GM12878 (cell line): ENCODE data around the gene AMBN. TPM values are rescaled to one million over a fixed set of nuclear protein-coding genes. Genes with fewer than 3 reads are reported as not detected.

Source experiments
- ATAC-seq: fragments of 200-7000 bp; cut with Tn5 transposase; 3 replicates; pipeline ENCODE4 v1.9.1; 2020; ENCODE audit warnings: mild to moderate bottlenecking, moderate library complexity
- BruUV-seq: library from RNA; stranded (reverse); fragments of 400-500 nt; replicated peaks from 2 replicates; lab custom pipeline; 2021; lab: Mats Ljungman, UMichigan
- CTCF ChIA-PET: fragments of 300-600 bp; sonication (Branson Sonifier 250); formaldehyde crosslinking; extraction: SDS; loops from one replicate; lab custom pipeline; 2021; ENCODE audit warnings: inconsistent platforms; lab: Yijun Ruan, JAX
- POLR2A ChIA-PET: fragments of 350-600 bp; formaldehyde crosslinking; extraction: SDS; loops from one replicate; lab custom pipeline; 2021; ENCODE audit warnings: inconsistent platforms; lab: Charles Lee
- RAD21 ChIA-PET: fragments of 300-600 bp; sonication (Branson Sonifier 250); formaldehyde crosslinking; loops from one replicate; lab custom pipeline; 2023; ENCODE audit warnings: antibody characterized with exemption; ENCODE audit not compliant: unreplicated experiment; lab: Charles Lee
- SMC1A ChIA-PET: fragments of 300-600 bp; sonication (Branson Sonifier 250); formaldehyde crosslinking; loops from one replicate; lab custom pipeline; 2023; ENCODE audit not compliant: unreplicated experiment, uncharacterized antibody; lab: Charles Lee
- DNase-seq: peaks from one replicate; pipeline ENCODE4 v3.0.0-alpha.2; 2011; ENCODE audit warnings: low read depth, low spot score
- FAIRE-seq: peaks from 3 replicates; lab custom pipeline; 2011; peaks lifted over from hg19 to GRCh38; lab: Jason Lieb, UNC
- H2AFZ ChIP-seq: 2 replicates; pipeline ENCODE4 v1.6.0; 2011; ENCODE audit warnings: low read depth, low read length, control low read depth; ENCODE audit not compliant: control insufficient read depth
- H3K27ac ChIP-seq: 2 replicates; pipeline ENCODE4 v1.5.1; 2011; ENCODE audit warnings: control low read depth; ENCODE audit not compliant: control insufficient read depth, insufficient read depth
- H3K27me3 ChIP-seq, 2 experiments: replicated peaks in 1 of 2; 2 replicates each; pipeline versions ENCODE4 v1.6.0 to v1.6.1; 2011; ENCODE audit warnings: low read length in 1 of 2; ENCODE audit not compliant: control insufficient read depth in 2 of 2, insufficient read depth in 2 of 2
- H3K36me3 ChIP-seq, 2 experiments: 2 replicates each; pipeline ENCODE4 v1.5.1; 2011; ENCODE audit warnings: low read length in 1 of 2; ENCODE audit not compliant: control insufficient read depth in 2 of 2, insufficient read depth in 2 of 2
- H3K4me1 ChIP-seq: 2 replicates; pipeline ENCODE4 v1.6.1; 2011; ENCODE audit warnings: mild to moderate bottlenecking, low read length, moderate library complexity, mixed read lengths; ENCODE audit not compliant: control insufficient read depth, insufficient read depth
- H3K4me2 ChIP-seq: 2 replicates; pipeline ENCODE4 v1.6.0; 2011; ENCODE audit warnings: control low read depth; ENCODE audit not compliant: control insufficient read depth, insufficient read depth
- H3K4me3 ChIP-seq: fragments of 200-600 bp; sonication (generic); 2 replicates; pipeline ENCODE4 v1.5.1; 2016
- H3K79me2 ChIP-seq: 2 replicates; pipeline ENCODE4 v1.6.0; 2011; ENCODE audit warnings: low read length; ENCODE audit not compliant: control insufficient read depth, insufficient read depth
- H3K9ac ChIP-seq: 2 replicates; pipeline ENCODE4 v1.8.0; 2011; ENCODE audit warnings: low read length, control low read depth, mixed read lengths; ENCODE audit not compliant: control insufficient read depth, insufficient read depth
- H3K9me3 ChIP-seq: replicated peaks from 3 replicates; pipeline ENCODE4 v1.5.1; 2011; ENCODE audit warnings: mild to moderate bottlenecking, low read length; ENCODE audit not compliant: control insufficient read depth, insufficient read depth
- H4K20me1 ChIP-seq: 2 replicates; pipeline ENCODE4 v1.6.0; 2011; ENCODE audit not compliant: control insufficient read depth, insufficient read depth
- BACH1 ChIP-seq: fragments of 450-650 bp; IDR thresholded peaks from 2 replicates; pipeline ENCODE4 v1.6.1; 2017; ENCODE audit warnings: mild to moderate bottlenecking, borderline replicate concordance
- CEBPB ChIP-seq, 2 experiments: fragments of 150-350 bp in 1 of 2; IDR thresholded peaks; 2 replicates each; pipeline ENCODE4 v1.6.1; 2012 to 2014; ENCODE audit warnings: low read depth in 2 of 2, low read length in 2 of 2, borderline replicate concordance in 1 of 2, inconsistent platforms in 1 of 2
- CHD4 ChIP-seq: fragments of 200-600 bp; sonication (generic); IDR thresholded peaks from 2 replicates; pipeline ENCODE4 v1.6.1; 2016; ENCODE audit warnings: mild to moderate bottlenecking
- DPF2 ChIP-seq: fragments of 450-650 bp; IDR thresholded peaks from 2 replicates; pipeline ENCODE4 v1.6.1; 2017; ENCODE audit warnings: mild to moderate bottlenecking
- HDGF ChIP-seq: fragments of 450-650 bp; IDR thresholded peaks from 2 replicates; pipeline ENCODE4 v1.6.1; 2016; ENCODE audit warnings: antibody characterized with exemption
- KLF5 ChIP-seq: fragments of 450-650 bp; IDR thresholded peaks from 2 replicates; pipeline ENCODE4 v1.6.1; 2014; ENCODE audit warnings: mild to moderate bottlenecking; ENCODE audit not compliant: partially characterized antibody
- LARP7 ChIP-seq: fragments of 450-650 bp; IDR thresholded peaks from 2 replicates; pipeline ENCODE4 v1.6.1; 2017; ENCODE audit warnings: mild to moderate bottlenecking
- NFYA ChIP-seq: IDR thresholded peaks from 2 replicates; pipeline ENCODE4 v1.6.1; 2011; ENCODE audit warnings: low read depth, mild to moderate bottlenecking, low read length, improper control_type of control experiment, borderline replicate concordance
- NKRF ChIP-seq: fragments of 450-650 bp; conservative IDR thresholded peaks from 2 replicates; pipeline ENCODE4 v1.6.1; 2017; ENCODE audit warnings: mild to moderate bottlenecking, moderate library complexity
- NRF1 ChIP-seq: conservative IDR thresholded peaks from 2 replicates; pipeline ENCODE4 v1.6.1; 2011; ENCODE audit warnings: mild to moderate bottlenecking, low read depth, low read length, improper control_type of control experiment
- POLR2AphosphoS5 ChIP-seq: IDR thresholded peaks from 2 replicates; pipeline ENCODE4 v1.6.1; 2011; ENCODE audit warnings: mild to moderate bottlenecking, low read length, inconsistent platforms
- SIX5 ChIP-seq: IDR thresholded peaks from 2 replicates; pipeline ENCODE4 v1.6.1; 2011; ENCODE audit warnings: mild to moderate bottlenecking, low read depth, low read length, moderate library complexity; ENCODE audit not compliant: severe bottlenecking
- TCF7 ChIP-seq: IDR thresholded peaks from 2 replicates; pipeline ENCODE4 v1.6.1; 2014; ENCODE audit warnings: antibody characterized with exemption, borderline replicate concordance
- ZBTB4 ChIP-seq: fragments of 450-650 bp; formaldehyde crosslinking; IDR thresholded peaks from 2 replicates; pipeline ENCODE4 v1.4.0; 2022; ENCODE audit warnings: mild to moderate bottlenecking, moderate library complexity
- ZNF217 ChIP-seq: fragments of 450-650 bp; IDR thresholded peaks from 2 replicates; pipeline ENCODE4 v1.6.1; 2017; ENCODE audit warnings: antibody characterized with exemption, mild to moderate bottlenecking
- ZNF622 ChIP-seq: fragments of 450-650 bp; IDR thresholded peaks from 2 replicates; pipeline ENCODE4 v1.6.1; 2017; ENCODE audit warnings: mild to moderate bottlenecking, inconsistent platforms
- ZZZ3 ChIP-seq: IDR thresholded peaks from 2 replicates; pipeline ENCODE4 v1.6.1; 2011; ENCODE audit warnings: low read depth; ENCODE audit not compliant: control insufficient read depth, insufficient read length
- WGBS: methylation state at CpG from one replicate; pipeline ENCODE4 v1.1.6; 2016; ENCODE audit warnings: low lambda C conversion rate; ENCODE audit not compliant: insufficient replicate concordance, insufficient coverage; ENCODE audit errors: missing lambda C conversion rate; 5-methylcytosine and 5-hydroxymethylcytosine counted together
- in situ Hi-C: fragments of 300-500 bp; cut with MboI; formaldehyde crosslinking; loops from 9 replicates; pipeline ENCODE4 v1.14.3; 2018; ENCODE audit warnings: mixed read lengths
- intact Hi-C: fragments of 100-400 bp; cut with micrococcal nuclease; formaldehyde crosslinking; loops from one replicate; pipeline ENCODE4 v1.14.2; 2022; ENCODE audit not compliant: unreplicated experiment
- polyA plus RNA-seq, 11 experiments: library from polyadenylated mRNA; depleted of rRNA in 4 of 11; unstranded in 6 of 11; stranded (reverse) in 5 of 11; fragments of >200 nt; fragmentation: Nextera tagmentation in 4 of 11; fragmentation: Illumina TruSeq in 1 of 11; extraction: Ambion mirVana in 4 of 11; extraction: Trizol in 1 of 11; gene quantifications; 1 replicate in 1 of 11; 2 replicates in 10 of 11; pipeline versions ENCODE4 v1.2.1 to v1.2.3, GENCODE V29; 2011 to 2016; ENCODE audit warnings: inconsistent platforms in 2 of 11, missing spikeins in 2 of 11, low read depth in 1 of 11
- total RNA-seq, 4 experiments: library from RNA; depleted of rRNA in 3 of 4; stranded (reverse); fragments of >200 nt in 3 of 4; fragmentation: Illumina TruSeq in 1 of 4; extraction: Trizol in 1 of 4; gene quantifications; 2 replicates each; pipeline versions ENCODE4 v1.2.1 to v1.2.3, GENCODE V29; 2013 to 2021

AMBN gene
- total and polyA plus RNA-seq, 10 of the 15 experiments (the other 5 are each of a cell fraction or from before 2014, with no cell fraction given) = 0.18 TPM; not detected in 9

GRCh38 chr4:70600305-70600704 lies 8.2 kb downstream of the AMBN start:
- Histone ChIP-seq H3K27ac (no peak overlapping the region), H3K36me3 (no peaks in the 10 kb centered on the region), H2AFZ (no peak overlapping the region), H3K9ac (no peak overlapping the region), H3K4me2 (no peak overlapping the region), H3K4me3 (no peak overlapping the region), H3K79me2 (no peaks in the 10 kb centered on the region), H3K9me3 (no peaks in the 10 kb centered on the region), H3K27me3 (no peaks in the 10 kb centered on the region; a peak in 1 of 4 replicates), H3K4me1 (no peaks in the 10 kb centered on the region), H4K20me1 (no peaks in the 10 kb centered on the region)
- no peak for FAIRE-seq
- SMC1A ChIA-PET = interaction anchor here (0.6 to 1.7 kb wide), 9 partner anchors 9 to 1646 kb away, joined by 3 to 9 read pairs (median 4); no protein-coding TSS in a partner anchor
- POLR2A ChIA-PET = interaction anchor here (0.7 kb wide), 1 partner anchor 115 kb away, joined by 4 read pairs; no protein-coding TSS in a partner anchor
- TF ChIP-seq CHD4 (no peak), CEBPB (IDR thresholded peaks at IDR 0.05; ENCODE audit: borderline replicate concordance in 1 of 2, low read depth in 2 of 2, low read length in 2 of 2) (no peak), TCF7 (no peak), NFYA (no peak), NKRF (no peak), POLR2AphosphoS5 (no peak), HDGF (no peak), ZBTB4 (no peak), ZNF217 (no peak), DPF2 (no peak), LARP7 (no peak), NRF1 (no peak), ZNF622 (no peak), KLF5 (no peak), BACH1 (no peak), SIX5 (no peak), ZZZ3 (no peak)
- ATAC-seq = no peak
- no peak for DNase-seq
- in situ Hi-C loops (loop anchor here (25.0 kb wide), 2 partner anchors 1112 to 1687 kb away; no protein-coding TSS in a partner anchor), intact Hi-C loops (loop anchor here (5.0 to 10.0 kb wide), 3 partner anchors 584 to 1704 kb away; no protein-coding TSS in a partner anchor)
- WGBS = 71% methylated on average over 3 of the region's 3 CpGs
- BruUV-seq = no TSS peak
- CTCF ChIA-PET = interaction anchor here (0.6 to 1.6 kb wide), 9 partner anchors 10 to 1112 kb away, joined by 3 to 6 read pairs (median 3); no protein-coding TSS in a partner anchor
- RAD21 ChIA-PET = interaction anchor here (0.6 to 1.7 kb wide), 5 partner anchors 104 to 425 kb away, joined by 3 to 6 read pairs (median 4); no protein-coding TSS in a partner anchor
